Measurements from ENCODE around the gene TMED7. TPM values are rescaled to one million over a fixed set of nuclear protein-coding genes. Genes with fewer than 3 reads are reported as not detected.
"Not testable (repeated sequence)": the region's sequence is repeated elsewhere in the genome, so short reads cannot be mapped to it uniquely, and the experiment has no call there.

Gene TMED7
- total RNA-seq (2014; rRNA removed; shearing (Covaris generic); ENCODE audit: low replicate concordance) = 26.7 and 50.5 TPM in 2 replicates

DNA sequence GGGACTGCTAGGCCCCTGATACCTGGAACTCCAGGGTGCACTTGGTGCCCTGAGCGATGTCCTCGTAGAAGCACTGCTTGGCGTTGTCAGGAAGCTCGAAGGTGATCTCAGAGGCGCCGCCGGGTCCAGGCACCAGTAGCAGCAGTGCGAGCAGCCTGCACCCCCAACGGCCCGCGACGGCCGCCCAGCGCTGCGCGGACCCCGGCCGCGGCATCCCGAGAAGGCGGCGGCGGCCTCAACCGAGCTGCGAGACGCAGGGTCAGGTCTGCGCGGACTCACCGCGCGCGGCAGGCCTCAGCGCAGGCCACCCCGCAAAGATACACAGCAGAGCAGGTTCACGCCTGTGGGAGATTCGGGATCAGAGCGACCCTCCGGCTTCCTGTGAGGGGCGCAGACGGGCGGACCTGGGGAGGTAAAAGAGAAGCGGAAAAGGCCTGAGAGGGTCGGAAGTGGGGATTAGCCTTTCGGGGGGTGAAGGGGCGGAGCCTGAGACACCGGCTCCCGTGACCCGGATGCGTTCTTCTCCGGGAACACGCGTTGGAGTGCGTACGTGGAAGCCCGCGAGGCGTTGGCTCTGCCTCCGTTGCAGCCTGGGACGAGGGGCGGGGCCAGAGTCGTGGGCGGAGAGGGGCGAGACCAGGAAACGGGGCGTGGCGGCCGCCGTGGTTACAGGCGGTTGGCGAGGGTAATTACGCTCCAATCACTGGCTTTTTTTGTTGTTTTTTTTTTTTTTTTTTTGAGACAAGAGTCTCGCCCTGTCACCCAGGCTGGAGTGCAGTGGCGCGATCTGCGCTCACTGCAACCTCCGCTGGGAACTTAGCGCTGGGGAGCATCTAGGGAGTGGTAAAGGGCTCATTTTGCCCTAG lies at the start of gene TMED7:
Gene TMED7 (minus strand): TSS at position 458 of the 866 bp plus-strand sequence. CDS start 244 bp downstream, at position 214.
- in situ Hi-C loops (cut with HindIII; ENCODE audit: low pct_unique_long_range_greater_than_20kb, low sequenced_read_pairs) = no loop called here
- DNase-seq (ENCODE audit: low read depth) = peak; percentile 98

DNA sequence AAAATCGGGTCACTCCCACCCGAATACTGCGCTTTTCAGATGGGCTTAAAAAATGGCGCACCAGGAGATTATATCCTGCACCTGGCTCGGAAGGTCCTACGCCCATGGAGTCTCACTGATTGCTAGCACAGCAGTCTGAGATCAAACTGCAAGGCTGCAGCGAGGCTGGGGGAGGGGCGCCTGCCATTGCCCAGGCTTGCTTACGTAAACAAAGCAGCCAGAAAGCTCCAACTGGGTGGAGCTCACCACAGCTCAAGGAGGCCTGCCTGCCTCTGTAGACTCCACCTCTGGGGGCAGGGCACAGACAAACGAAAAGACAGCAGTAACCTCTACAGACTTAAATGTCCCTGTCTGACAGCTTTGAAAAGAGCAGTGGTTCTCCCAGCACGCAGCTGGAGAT lies 48.9 kb upstream of the TMED7 start:
- DNase-seq (ENCODE audit: low read depth); in situ Hi-C loops (cut with HindIII; ENCODE audit: low pct_unique_long_range_greater_than_20kb, low sequenced_read_pairs): not testable (repeated sequence)

DNA sequence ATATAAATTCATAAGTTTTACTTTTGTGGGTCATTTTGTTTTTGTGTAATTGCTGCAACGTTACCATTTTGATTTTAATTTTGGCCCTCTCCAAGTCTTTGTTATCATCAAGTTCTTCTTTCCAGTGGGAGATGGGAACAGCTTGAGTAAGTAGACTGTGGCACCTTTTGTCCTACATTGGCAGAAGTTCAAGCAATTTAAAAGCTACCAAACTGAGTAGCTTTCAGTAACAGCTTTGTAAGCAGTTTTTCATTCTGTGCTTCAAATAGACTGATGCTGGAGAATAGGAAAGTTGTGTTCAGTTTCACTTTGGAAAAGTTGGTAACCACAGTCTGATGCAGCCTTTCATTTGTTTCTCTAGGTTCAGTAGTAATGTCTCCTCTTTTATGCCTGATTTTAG lies 47.8 kb upstream of the TMED7 start:
- DNase-seq (ENCODE audit: low read depth) = no peak
- in situ Hi-C loops (cut with HindIII; ENCODE audit: low pct_unique_long_range_greater_than_20kb, low sequenced_read_pairs) = no loop called here

DNA sequence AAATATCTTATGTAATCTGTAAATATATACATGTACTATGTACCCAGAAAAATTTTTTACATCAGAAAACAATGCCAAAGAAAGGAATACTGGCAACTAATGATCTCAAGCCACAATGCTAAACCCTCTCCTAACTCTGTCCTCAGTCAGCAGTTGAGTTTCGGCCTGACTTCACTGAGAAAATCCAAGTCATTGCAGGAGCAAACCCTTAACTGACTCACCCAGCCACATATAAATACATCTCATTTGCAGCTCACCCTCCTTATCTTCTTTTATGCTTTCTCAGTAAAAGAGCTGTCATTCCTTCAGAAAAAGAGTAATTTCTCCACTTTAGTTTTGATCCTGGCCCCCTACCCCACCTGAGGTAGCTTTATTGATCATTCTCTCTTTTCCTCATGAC lies 46.1 kb upstream of the TMED7 start:
- in situ Hi-C loops (cut with HindIII; ENCODE audit: low pct_unique_long_range_greater_than_20kb, low sequenced_read_pairs) = no loop called here
- no peak for DNase-seq (ENCODE audit: low read depth)

DNA sequence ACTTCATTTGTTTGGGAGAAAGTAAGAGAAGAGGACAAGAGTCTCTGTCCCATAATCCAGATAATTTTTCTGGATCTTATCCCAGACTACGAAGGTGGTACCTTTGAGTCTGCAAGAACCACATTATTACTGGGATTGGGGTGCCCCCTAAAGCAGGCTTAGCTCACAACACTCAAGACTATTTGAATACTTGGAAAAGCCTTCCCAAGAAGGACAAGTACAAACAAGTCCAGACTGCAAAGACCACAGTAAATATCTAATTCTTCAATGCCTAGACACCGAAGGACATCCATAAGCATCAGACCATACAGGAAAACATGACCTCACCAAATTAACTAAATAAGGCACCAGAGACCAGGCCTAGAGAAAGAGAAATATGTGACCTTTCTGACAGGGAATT lies 40.2 kb upstream of the TMED7 start:
- DNase-seq (ENCODE audit: low read depth) = no peak
- in situ Hi-C loops (cut with HindIII; ENCODE audit: low pct_unique_long_range_greater_than_20kb, low sequenced_read_pairs) = no loop called here

DNA sequence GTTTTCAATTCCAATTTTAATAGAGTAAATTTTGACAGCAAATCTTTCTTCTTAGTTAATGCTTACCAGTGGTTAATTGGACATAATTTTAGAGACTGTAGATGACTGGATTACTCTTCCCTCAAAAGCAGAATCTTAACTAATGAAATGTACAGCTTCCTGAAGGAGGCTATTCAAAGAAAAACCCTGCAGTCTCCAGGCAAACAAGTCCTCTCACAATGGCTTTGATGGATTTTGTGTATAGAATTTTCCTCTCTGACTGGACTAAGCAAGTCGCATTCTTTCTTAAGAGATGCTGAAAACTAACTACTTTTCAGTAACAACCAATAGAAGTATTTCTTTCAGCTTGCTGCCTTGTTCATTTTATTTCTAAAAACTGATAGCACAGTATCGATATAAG lies 35.7 kb upstream of the TMED7 start:
- in situ Hi-C loops (cut with HindIII; ENCODE audit: low pct_unique_long_range_greater_than_20kb, low sequenced_read_pairs) = no loop called here
- no peak for DNase-seq (ENCODE audit: low read depth)

DNA sequence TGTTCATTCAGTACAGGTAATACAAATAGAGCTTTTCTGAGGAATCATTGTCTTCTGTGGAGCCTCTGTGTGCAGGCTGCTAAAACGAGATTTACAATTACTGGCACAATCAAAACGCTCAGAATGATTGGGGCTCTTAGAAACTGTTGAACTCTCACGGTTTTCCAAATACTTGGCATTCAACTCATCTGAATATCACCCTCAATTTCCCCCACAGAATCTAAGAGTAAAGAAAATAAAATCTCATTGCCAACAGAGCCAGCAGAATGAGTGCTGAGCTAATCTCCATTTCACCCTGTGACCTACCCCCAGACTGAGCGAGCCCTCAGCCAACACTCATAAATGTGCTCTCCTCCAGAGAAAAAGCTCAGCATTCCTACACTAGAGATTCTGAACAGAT lies 35.3 kb upstream of the TMED7 start:
- in situ Hi-C loops (cut with HindIII; ENCODE audit: low pct_unique_long_range_greater_than_20kb, low sequenced_read_pairs) = no loop called here
- DNase-seq (ENCODE audit: low read depth) = no peak

DNA sequence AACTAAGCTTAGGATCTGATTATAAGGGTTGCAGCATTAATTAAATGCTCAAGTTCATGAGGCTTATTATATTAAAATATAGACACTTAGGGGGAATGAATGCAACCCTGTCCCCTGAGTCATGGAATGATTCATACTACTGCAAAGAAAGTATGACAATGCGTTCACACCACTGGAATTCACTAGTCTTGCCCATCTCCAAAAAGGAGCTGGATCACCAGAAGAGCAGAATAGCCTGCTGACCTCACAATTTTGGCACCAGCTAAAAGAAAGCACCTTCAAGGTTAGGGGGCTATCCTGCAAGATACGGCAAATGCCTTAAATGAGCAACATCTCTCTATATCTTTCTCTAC lies 32.0 kb upstream of the TMED7 start:
- DNase-seq (ENCODE audit: low read depth) = peak; percentile 22
- in situ Hi-C loops (cut with HindIII; ENCODE audit: low pct_unique_long_range_greater_than_20kb, low sequenced_read_pairs) = no loop called here

DNA sequence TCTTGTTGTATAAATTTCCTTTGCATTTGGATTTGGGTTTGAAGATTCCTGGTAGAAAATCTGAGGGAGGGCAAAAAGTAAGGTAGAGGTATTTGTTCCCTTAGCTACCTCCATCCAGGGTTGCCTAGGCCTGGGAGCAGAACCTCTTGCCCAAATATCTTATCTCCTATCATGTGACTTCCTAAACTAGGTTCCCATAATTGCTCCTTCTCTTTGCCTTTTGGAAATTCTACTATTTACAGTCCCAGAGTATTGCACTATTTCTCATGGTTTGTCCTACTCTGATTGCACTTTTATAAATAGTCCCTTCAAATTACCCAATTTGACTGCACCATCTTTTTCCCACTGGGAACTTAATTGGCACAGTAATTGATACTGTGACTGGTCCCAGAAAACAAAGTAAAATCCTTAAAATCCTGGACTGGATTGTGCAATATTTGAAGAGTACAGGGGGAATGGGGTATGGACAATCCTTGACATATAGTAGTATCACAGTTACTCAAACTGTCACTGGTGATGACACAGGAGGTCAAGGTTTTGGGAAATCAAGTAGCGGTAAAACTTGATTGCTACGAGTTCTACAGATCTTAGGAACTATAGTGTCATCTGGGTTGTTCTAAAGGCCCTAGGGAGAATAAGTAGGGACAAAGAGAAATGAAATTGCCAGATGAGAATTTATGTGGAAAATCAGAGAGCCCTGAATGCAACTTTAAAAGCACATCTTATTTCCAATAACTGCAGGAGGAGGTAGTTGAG lies 31.5 kb upstream of the TMED7 start:
- in situ Hi-C loops (cut with HindIII; ENCODE audit: low pct_unique_long_range_greater_than_20kb, low sequenced_read_pairs) = no loop called here
- DNase-seq (ENCODE audit: low read depth) = no peak

DNA sequence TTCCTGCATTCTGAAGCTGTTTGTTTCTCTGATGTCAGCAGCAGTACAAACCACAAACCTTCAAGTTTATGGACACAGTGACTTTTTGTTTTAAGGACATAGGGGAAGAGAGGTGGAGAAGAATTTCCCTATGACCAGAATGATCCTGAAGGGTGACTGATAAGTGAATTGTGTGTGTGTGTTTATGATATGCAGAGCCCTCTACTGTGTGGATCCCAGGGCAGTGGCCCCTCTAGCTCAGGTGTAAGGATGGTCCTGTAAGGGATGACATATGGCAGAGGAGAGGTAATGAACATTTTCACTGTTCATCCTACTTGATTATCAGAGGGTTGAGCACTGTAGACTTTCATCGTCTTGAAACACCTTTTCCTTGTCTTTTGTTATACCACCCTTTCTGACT lies 30.6 kb upstream of the TMED7 start:
- DNase-seq (ENCODE audit: low read depth) = no peak
- in situ Hi-C loops (cut with HindIII; ENCODE audit: low pct_unique_long_range_greater_than_20kb, low sequenced_read_pairs) = no loop called here

DNA sequence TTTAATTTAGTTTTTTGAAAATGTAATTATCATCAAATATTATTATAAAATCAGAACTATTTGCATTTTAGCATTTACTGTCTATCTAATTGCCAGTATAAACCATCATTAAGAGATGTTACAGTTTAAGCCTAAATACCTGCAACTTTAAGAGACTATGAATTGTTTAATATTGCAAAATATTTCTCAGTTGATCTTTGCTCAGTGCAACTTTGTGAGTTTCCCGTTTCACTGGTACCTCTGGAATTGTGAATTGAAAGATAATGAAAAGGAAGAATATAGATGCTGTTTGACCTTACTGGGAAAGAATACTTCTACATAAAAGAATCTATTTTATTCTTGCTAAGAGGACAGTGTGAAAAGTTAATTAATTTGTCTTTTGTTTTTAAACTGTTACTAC lies 30.2 kb upstream of the TMED7 start:
- no peak for DNase-seq (ENCODE audit: low read depth)
- in situ Hi-C loops (cut with HindIII; ENCODE audit: low pct_unique_long_range_greater_than_20kb, low sequenced_read_pairs) = no loop called here

DNA sequence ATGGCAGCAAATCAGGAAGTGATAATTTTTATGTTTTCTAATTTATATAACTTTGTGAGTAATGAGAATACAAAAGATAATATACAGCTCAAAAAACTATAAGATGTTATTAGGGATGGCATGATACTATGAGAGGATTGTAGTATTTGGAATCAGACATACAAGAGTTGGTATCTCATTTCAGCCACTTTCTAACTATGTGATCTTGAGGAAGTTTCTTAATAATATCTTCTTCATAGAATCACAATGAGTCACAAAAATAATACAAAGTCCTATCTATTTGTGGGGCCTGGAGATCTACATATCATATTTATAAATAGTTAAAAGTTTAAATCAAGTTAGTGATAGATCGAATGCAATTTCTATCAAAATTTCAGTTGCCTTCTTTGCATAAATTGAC lies 23.7 kb upstream of the TMED7 start:
- in situ Hi-C loops (cut with HindIII; ENCODE audit: low pct_unique_long_range_greater_than_20kb, low sequenced_read_pairs) = no loop called here
- DNase-seq (ENCODE audit: low read depth) = no peak

DNA sequence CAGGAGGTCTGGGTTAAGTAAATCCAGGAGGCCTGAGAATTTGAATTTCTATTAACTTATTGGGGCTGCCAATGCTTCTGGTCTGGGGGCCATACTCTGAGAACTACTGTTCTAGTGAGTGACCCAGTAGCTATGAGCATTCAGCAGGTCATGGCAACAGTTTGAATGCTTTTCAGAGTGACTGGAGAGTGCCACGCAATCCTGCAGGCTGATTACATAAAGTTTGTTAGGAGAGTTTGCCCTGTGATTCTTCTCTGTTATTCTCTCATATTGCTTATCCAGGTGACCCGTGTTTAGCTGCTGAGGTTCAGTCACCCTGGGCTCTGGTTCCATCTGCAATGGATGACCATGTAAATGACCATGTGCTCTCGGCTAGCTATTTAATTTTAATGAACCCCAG lies 22.2 kb upstream of the TMED7 start:
- no peak for DNase-seq (ENCODE audit: low read depth)
- in situ Hi-C loops (cut with HindIII; ENCODE audit: low pct_unique_long_range_greater_than_20kb, low sequenced_read_pairs) = no loop called here

DNA sequence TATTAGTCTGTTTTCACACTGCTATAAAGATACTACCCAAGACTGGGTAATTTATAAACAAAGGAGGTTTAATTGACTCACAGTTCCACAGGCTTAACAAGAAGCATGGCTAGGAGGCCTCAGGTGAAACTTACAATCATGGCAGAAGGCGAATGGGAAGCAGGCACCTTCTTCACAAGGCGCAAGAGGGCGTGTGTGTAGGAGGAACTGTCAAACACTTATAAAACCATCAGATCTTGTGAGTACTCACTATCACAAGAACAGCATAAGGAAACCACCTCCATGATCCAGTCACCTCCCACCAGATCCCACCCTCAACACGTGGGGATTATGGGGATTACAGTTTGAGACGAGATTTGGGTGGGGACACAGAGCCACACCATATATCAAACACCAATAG lies 19.6 kb upstream of the TMED7 start:
- DNase-seq (ENCODE audit: low read depth); in situ Hi-C loops (cut with HindIII; ENCODE audit: low pct_unique_long_range_greater_than_20kb, low sequenced_read_pairs): not testable (repeated sequence)

DNA sequence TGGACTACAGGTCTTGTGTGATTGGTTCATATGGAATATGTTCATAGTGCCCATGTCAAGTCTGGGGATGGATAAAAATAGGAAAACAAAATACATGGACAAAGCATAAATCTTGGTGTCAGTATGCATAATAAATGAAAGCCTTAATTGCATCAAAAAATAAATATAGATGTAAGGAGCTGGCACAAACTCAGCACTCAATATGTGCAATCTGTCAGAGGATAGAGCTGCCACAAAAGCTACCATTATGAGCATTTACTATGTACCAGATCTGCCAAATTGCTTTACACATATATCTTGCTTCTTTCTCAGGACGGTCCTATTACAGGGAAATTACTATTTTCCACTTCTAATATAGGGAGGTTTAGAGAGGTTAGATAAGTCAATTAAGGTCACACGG lies 18.2 kb upstream of the TMED7 start:
- in situ Hi-C loops (cut with HindIII; ENCODE audit: low pct_unique_long_range_greater_than_20kb, low sequenced_read_pairs) = no loop called here
- no peak for DNase-seq (ENCODE audit: low read depth)

DNA sequence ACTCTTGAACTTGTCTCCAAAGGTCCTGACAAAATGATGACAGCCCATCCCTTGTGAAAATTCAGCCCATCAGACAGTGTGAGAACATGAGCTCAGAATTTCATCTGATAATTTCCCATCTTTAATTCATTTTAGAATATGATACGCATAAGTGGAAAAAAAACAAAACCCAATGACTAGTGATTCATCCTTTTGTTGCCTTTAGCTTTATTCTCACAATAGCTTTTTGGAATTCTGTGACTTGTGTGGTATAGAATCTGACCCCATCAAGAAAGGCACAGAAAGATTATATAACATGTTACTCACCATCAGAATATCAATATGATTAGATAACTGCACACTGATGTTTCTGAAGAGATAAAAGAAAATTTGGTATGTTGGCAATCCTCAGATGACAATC lies 16.1 kb upstream of the TMED7 start:
- in situ Hi-C loops (cut with HindIII; ENCODE audit: low pct_unique_long_range_greater_than_20kb, low sequenced_read_pairs) = no loop called here
- DNase-seq (ENCODE audit: low read depth) = no peak

DNA sequence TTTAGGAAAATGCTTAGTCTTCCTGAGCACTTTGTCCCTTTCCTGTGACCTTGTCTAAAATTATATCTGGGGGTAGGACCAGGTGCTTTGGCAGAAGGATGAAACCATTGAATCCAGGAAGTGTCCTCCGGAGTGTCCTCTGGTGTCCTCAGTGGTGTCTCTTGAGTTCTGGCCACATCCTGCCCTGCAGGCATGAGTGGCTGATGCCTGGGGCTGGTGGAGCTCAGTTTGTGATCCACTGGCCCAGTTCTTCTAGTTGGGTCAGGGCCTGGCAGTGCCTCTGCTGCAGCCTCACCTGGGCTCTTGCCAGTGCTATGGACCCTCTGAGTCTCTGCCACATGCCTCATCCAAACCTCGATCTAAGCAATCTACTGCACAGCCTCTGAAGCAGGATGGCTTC lies 14.4 kb upstream of the TMED7 start:
- in situ Hi-C loops (cut with HindIII; ENCODE audit: low pct_unique_long_range_greater_than_20kb, low sequenced_read_pairs) = no loop called here
- no peak for DNase-seq (ENCODE audit: low read depth)

DNA sequence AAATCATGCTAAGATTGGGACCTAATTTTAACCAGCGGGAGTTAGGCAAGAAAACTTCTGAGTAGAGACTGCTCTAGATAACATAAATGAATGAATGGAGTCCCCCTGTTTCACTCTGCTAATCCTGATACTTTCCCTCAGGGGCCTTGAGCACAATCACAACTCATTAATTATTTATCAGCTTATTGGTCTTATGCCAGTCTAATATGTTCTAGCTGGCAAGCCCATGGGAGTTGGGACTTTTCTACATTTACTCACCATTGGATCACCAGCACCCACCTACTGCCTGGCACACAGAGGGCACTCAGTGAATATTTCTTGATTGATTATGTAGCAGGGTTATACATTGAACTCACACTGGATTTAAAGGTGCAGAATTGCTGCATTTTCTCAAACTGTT lies 13.5 kb upstream of the TMED7 start:
- in situ Hi-C loops (cut with HindIII; ENCODE audit: low pct_unique_long_range_greater_than_20kb, low sequenced_read_pairs) = no loop called here
- no peak for DNase-seq (ENCODE audit: low read depth)

DNA sequence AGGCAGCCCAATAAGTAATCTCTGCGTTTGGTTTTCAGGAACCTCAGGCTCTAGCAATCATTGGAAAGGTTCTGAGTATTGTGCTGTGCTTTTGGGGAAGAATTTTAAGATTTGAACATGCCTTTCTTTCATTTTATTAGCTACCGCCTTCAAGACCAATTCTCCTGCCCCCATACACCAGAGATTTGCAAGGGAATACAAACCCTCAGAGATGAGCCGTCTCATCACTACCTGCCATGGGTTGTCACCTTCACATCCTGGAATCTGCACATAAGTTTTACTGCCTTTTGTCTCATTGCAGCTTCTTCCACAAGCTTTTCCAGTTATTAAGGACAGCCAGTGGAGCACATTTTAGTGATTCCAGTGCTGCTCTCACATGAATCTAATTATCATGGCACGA lies 11.7 kb upstream of the TMED7 start:
- in situ Hi-C loops (cut with HindIII; ENCODE audit: low pct_unique_long_range_greater_than_20kb, low sequenced_read_pairs) = no loop called here

DNA sequence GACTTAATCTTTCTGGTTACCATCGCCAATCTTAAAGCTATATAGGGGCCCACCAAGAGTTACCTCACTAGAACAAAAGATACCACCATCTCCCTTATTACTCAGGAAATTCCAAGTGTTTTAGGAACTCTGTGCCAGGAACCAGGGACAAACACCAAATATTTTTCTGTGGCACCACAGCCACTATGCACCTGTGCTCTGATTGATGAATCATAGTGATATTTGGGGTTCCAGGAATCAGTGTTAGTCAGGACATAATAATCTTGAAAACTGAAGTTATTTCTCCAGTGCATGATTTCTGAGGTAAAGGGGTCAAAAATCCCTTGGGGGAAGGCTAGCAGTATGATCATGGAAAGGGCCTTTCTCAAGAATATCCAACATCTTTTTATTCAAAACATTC lies 10.2 kb upstream of the TMED7 start:
- in situ Hi-C loops (cut with HindIII; ENCODE audit: low pct_unique_long_range_greater_than_20kb, low sequenced_read_pairs) = no loop called here

More for the DNA sequence above, 11.7 kb upstream of the TMED7 start:
- DNase-seq (ENCODE audit: low read depth) = no peak

More for the DNA sequence above, 10.2 kb upstream of the TMED7 start:
- DNase-seq (ENCODE audit: low read depth) = no peak

Data from Caki2 (cell line).